KMS-11 (cell line): ENCODE measurements around the gene ZBTB43.

ENCODE experiments used
- H2AFZ ChIP-seq: fragments of 200-600 bp; sonication (generic); 2 replicates; pipeline ENCODE4 v1.6.1; 2016; ENCODE audit warnings: antibody characterized with exemption, mixed run types, low read depth
- H3K27ac ChIP-seq: fragments of 200-600 bp; sonication (generic); 2 replicates; pipeline ENCODE4 v1.6.1; 2016; ENCODE audit warnings: mild to moderate bottlenecking, mixed run types
- H3K27me3 ChIP-seq: fragments of 200-600 bp; sonication (generic); 2 replicates; pipeline ENCODE4 v1.6.1; 2017; ENCODE audit warnings: mild to moderate bottlenecking, low read depth, mixed run types, moderate library complexity; ENCODE audit not compliant: insufficient read depth
- H3K36me3 ChIP-seq: fragments of 200-600 bp; sonication (generic); 2 replicates; pipeline ENCODE4 v1.6.1; 2017; ENCODE audit warnings: mild to moderate bottlenecking, mixed run types; ENCODE audit not compliant: insufficient read depth
- H3K4me1 ChIP-seq: fragments of 200-600 bp; sonication (generic); 2 replicates; pipeline ENCODE4 v1.6.1; 2016; ENCODE audit warnings: mild to moderate bottlenecking, low read depth, mixed run types; ENCODE audit not compliant: poor library complexity, severe bottlenecking
- H3K4me2 ChIP-seq: fragments of 200-600 bp; sonication (generic); 2 replicates; pipeline ENCODE4 v1.7.0; 2016; ENCODE audit warnings: mild to moderate bottlenecking, mixed run types
- H3K4me3 ChIP-seq: fragments of 200-600 bp; sonication (generic); IDR thresholded peaks from 2 replicates; pipeline ENCODE4 v1.6.1; 2017; ENCODE audit warnings: low read depth, low read length, mixed read lengths; ENCODE audit not compliant: insufficient read depth
- H3K79me2 ChIP-seq: fragments of 200-600 bp; sonication (generic); 2 replicates; pipeline ENCODE4 v1.6.1; 2016; ENCODE audit warnings: low read depth, mixed run types; ENCODE audit not compliant: insufficient read depth
- H3K9ac ChIP-seq: fragments of 200-600 bp; sonication (generic); 2 replicates; pipeline ENCODE4 v1.6.1; 2016; ENCODE audit warnings: mild to moderate bottlenecking, mixed run types
- H4K20me1 ChIP-seq: fragments of 200-600 bp; sonication (generic); 2 replicates; pipeline ENCODE4 v1.6.1; 2016; ENCODE audit warnings: mild to moderate bottlenecking, mixed run types; ENCODE audit not compliant: insufficient read depth
- CTCF ChIP-seq: fragments of 200-600 bp; sonication (generic); conservative IDR thresholded peaks from 2 replicates; pipeline ENCODE4 v1.6.1; 2017; ENCODE audit warnings: low read depth, mild to moderate bottlenecking, antibody characterized with exemption, low read length, moderate library complexity, mixed read lengths

Gene ZBTB43

GRCh38 chr9:126869368-126869767, 64.5 kb downstream of the ZBTB43 start:
- Histone ChIP-seq H4K20me1 (no peaks in the 10 kb centered on the region), H3K4me1 (no peaks in the 10 kb centered on the region), H3K27me3 (no peaks in the 10 kb centered on the region), H3K4me3 (no peak overlapping the region), H3K4me2 (no peak overlapping the region), H2AFZ (no peak overlapping the region), H3K79me2 (no peaks in the 10 kb centered on the region), H3K36me3 (no peaks in the 10 kb centered on the region), H3K9ac (no peak overlapping the region), H3K27ac (no peak overlapping the region)
- no peak for TF ChIP-seq CTCF

- Histone ChIP-seq H4K20me1 (no peaks in the 10 kb centered on the region; the same call in 1 of the 2 replicates), H3K9ac (no peak overlapping the region), H3K4me1 (no peaks in the 10 kb centered on the region), H3K27me3 (no peaks in the 10 kb centered on the region), H2AFZ (no peak overlapping the region), H3K36me3 (no peaks in the 10 kb centered on the region), H3K4me3 (no peak overlapping the region), H3K4me2 (no peak overlapping the region), H3K27ac (no peak overlapping the region), H3K79me2 (no peaks in the 10 kb centered on the region)
- no peak for TF ChIP-seq CTCF
These were observed 67.7 kb downstream of the ZBTB43 start for GRCh38 chr9:126872516-126872915.

- H3K36me3 ChIP-seq, result no peaks in the 10 kb centered on the region
- no peak overlapping the region for H3K9ac ChIP-seq
- no peak overlapping the region for H3K4me3 ChIP-seq
- TF ChIP-seq CTCF, result no peak
- no peak overlapping the region for H3K27ac ChIP-seq
- no peaks in the 10 kb centered on the region for H3K79me2 ChIP-seq
- no peak overlapping the region for H3K4me2 ChIP-seq
- no peak overlapping the region for H2AFZ ChIP-seq
- no peaks in the 10 kb centered on the region for H3K4me1 ChIP-seq
- H4K20me1 ChIP-seq, result no peaks in the 10 kb centered on the region; the same call in 1 of the 2 replicates
- H3K27me3 ChIP-seq, result no peaks in the 10 kb centered on the region
These were observed 69.9 kb downstream of the ZBTB43 start for GRCh38 chr9:126874546-126875314.

- Histone ChIP-seq H3K36me3 (no peaks in the 10 kb centered on the region), H3K27ac (no peak overlapping the region), H3K27me3 (no peaks in the 10 kb centered on the region), H3K4me1 (no peaks in the 10 kb centered on the region), H3K79me2 (no peaks in the 10 kb centered on the region), H3K4me2 (no peak overlapping the region), H3K4me3 (no peak overlapping the region), H3K9ac (no peak overlapping the region), H2AFZ (no peak overlapping the region), H4K20me1 (no peaks in the 10 kb centered on the region; the same call in 1 of the 2 replicates)
- no peak for TF ChIP-seq CTCF
These were observed 71.1 kb downstream of the ZBTB43 start for GRCh38 chr9:126875756-126876510.
